ENCODE measurements around the gene ZFYVE21.

ZFYVE21 gene
- total RNA-seq, result 5.0 to 25.5 (median 15.6) reads per million in 9 experiments

DNA sequence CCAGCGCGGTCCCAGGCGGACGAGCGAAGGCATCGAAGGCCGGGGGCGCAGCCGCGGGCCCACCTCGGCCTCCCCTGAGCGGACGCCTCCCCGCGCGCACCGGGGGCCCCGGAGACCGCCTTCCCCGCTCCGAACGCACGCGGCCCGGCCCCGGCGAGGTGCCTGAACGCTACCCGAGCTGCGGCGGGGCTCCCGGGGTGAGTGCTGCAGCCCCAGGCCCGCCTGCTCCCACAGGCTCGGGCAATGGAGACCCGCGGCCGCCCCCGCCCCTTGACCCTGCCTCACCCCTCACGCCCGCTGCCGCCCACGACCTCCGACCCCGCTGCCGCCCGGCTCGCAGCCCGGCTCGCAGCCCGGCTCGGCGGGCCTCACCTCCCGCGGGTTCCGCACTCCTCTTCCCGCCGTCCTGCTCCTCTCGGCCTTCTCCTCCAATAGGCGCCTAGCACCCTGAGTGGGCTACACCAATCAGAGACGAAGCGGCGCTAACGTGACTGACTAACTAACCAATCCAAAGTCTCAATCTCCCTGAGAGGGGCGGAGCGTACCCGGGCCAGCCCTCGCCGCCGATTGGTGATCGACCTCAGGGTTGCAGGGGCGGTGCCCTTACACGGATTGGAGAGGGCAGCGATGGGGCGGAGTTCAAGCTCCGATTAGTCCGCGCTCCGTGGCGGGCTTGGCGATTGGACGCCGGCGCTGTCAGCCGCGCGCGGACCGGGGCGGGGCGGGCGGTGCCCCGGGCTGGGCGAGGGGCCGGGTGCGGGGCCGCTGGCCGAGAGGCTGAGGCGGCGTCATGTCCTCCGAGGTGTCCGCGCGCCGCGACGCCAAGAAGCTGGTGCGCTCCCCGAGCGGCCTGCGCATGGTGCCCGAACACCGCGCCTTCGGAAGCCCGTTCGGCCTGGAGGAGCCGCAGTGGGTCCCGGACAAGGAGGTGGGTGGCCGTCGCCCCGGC lies at the start of gene ZFYVE21, which contains the start of gene XRCC3:
Gene ZFYVE21, plus strand, starts transcription at position 759 of the 949 bp plus-strand sequence. Its CDS starts 32 bp downstream, at position 791.
Gene XRCC3, minus strand, starts transcription at position 400 of the 949 bp plus-strand sequence. CDS start 4,364 bp downstream, outside the sequence.
- Mint-ChIP-seq H3K36me3 (ENCODE audit: insufficient read depth) (peaks cover 5% of the 10 kb centered on the region), H3K27ac (peak within 1 kb of the TSS; percentile 92 to 94), H3K4me1 (ENCODE audit: low read depth in 2 of 2) (peaks cover 31 to 36% of the 10 kb centered on the region in 2 donors), H3K27me3 (no peaks in the 10 kb centered on the region), H3K4me3 (peak within 1 kb of the TSS; percentile 88 to 93), H3K9me3 (no peaks in the 10 kb centered on the region)
- DNase-seq (peak; percentile 99 to 100 (median 99)), ATAC-seq (replicated peaks) (peak; percentile 91)

DNA sequence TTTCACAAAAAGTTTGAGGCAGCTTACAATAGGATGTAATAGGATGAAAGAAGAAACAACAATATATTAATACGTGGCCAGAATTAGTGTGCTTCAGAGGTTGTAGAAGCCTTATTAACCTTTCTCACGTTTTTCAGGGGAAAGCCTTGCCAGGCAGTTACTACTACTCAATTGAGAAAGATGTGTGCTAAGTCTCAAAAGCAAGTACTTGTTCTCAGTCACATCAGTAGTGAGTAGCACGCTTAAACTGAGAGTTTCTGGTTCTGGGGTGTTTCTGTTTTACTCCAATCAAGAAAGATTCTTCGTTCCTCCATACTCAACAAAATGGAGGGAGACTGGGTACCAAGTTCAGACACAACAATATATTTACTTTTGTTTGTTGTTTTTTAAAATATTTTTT lies 47.9 kb upstream of the ZFYVE21 start:
- Mint-ChIP-seq H3K36me3 (ENCODE audit: insufficient read depth) (peaks cover 91% of the 10 kb centered on the region), H3K9me3 (no peaks in the 10 kb centered on the region), H3K27me3 (no peaks in the 10 kb centered on the region), H3K4me3 (no peak overlapping the region), H3K4me1 (ENCODE audit: low read depth in 2 of 2) (peaks cover 0 to 4% of the 10 kb centered on the region in 2 donors), H3K27ac (no peak overlapping the region)
- ATAC-seq (replicated peaks) (no peak), DNase-seq (no peak)

DNA sequence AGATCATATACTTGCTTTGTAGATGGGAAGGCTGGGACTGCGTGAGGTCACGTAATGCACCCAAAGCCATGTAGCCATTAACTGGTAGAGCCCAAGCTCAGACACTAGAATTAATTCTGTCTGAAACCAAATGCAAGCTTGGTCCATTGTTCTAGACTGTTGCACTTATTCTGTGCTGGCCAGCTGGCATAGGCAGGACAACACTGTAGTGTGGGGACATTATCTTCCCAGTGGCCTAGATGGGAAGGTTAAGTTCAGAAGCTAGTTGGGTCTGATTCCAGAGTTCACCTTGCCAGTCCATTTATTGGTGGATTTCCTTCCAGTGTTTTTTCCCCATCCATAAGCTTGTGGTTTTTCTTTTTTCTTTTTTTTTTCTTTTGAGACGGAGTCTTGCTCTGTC lies 47.5 kb upstream of the ZFYVE21 start:
- no peaks in the 10 kb centered on the region for H3K27me3 Mint-ChIP-seq
- peaks cover 0 to 4% of the 10 kb centered on the region in 2 donors for H3K4me1 Mint-ChIP-seq (ENCODE audit: low read depth in 2 of 2)
- no peak for ATAC-seq (replicated peaks)
- peaks cover 92% of the 10 kb centered on the region for H3K36me3 Mint-ChIP-seq (ENCODE audit: insufficient read depth)
- no peaks in the 10 kb centered on the region for H3K9me3 Mint-ChIP-seq
- no peak for DNase-seq
- H3K4me3 Mint-ChIP-seq, result no peak overlapping the region
- no peak overlapping the region for H3K27ac Mint-ChIP-seq

DNA sequence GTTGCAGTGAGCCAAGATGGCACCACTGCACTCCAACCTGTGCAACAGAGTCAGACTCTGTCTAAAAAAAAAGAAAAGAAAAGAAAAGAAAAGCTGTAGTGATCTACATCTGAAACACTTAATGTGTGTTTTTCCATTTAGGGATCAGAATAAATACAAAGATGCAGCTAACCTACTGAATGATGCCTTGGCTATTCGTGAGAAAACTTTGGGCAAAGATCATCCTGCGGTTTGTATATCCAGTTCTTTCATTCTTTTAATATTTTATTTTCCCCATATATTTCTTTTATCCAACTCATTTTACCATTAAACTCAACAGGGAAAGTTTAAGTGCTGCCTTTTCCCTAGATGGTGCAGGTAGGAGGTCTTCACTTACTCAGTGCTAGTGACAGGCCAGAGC lies 46.2 kb upstream of the ZFYVE21 start:
- Mint-ChIP-seq H3K27me3 (no peaks in the 10 kb centered on the region), H3K36me3 (ENCODE audit: insufficient read depth) (peaks cover 92% of the 10 kb centered on the region), H3K9me3 (no peaks in the 10 kb centered on the region), H3K4me1 (ENCODE audit: low read depth in 2 of 2) (peaks cover 0 to 4% of the 10 kb centered on the region in 2 donors), H3K27ac (no peak overlapping the region), H3K4me3 (no peak overlapping the region)
- DNase-seq (no peak), ATAC-seq (replicated peaks) (no peak)

DNA sequence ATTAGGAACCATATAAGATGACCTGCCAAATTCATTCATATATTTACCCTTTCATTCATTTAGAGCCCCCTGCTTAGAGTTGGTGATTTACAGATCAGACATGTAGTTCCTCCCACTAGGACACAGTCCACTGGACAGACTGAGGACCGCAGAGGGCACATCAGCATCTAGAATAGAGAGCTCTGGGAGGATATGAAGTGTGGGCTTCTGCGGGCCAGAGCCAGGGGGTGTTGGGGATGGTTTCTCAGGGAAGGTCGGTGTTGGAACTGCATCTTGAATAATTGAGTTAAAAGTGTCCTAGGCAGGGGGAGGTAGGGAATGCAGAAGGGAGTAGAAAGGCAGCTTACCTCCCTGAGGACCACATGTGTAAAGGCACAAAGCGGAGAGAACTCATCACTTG lies 43.7 kb upstream of the ZFYVE21 start:
- Mint-ChIP-seq H3K27me3 (no peaks in the 10 kb centered on the region), H3K27ac (peak overlapping the region in 1 of 2 donors; percentile 33), H3K9me3 (no peaks in the 10 kb centered on the region), H3K4me3 (no peak overlapping the region), H3K4me1 (ENCODE audit: low read depth in 2 of 2) (peaks cover 0 to 1% of the 10 kb centered on the region in 2 donors), H3K36me3 (ENCODE audit: insufficient read depth) (peaks cover 90% of the 10 kb centered on the region)
- DNase-seq (no peak), ATAC-seq (replicated peaks) (no peak)

DNA sequence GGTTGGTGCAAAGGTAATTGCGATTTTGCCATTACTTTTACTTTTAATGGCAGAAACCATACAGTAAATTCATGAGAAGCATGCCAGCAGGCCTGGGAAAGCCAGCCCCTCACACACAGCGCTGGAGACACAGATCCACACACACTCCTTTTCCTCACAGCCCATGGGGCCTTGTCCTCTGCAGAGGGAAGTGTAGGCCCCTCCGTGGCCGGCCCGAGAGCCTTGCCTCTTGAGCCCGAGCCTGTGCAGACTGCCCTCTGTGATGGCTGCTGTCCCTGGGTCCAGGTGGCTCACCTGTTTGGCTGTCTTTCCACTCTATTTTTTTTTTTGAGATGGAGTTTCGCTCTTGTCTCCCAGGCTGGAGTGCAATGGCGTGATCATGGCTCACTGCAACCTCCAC lies 39.7 kb upstream of the ZFYVE21 start:
- no peaks in the 10 kb centered on the region for H3K9me3 Mint-ChIP-seq
- DNase-seq (no peak), ATAC-seq (replicated peaks) (no peak)
- H3K27me3 Mint-ChIP-seq, result no peaks in the 10 kb centered on the region
- peaks cover 95% of the 10 kb centered on the region for H3K36me3 Mint-ChIP-seq (ENCODE audit: insufficient read depth)
- peak overlapping the region in 1 of 2 donors; percentile 53 for H3K27ac Mint-ChIP-seq
- H3K4me3 Mint-ChIP-seq, result no peak overlapping the region
- H3K4me1 Mint-ChIP-seq (ENCODE audit: low read depth in 2 of 2), result peaks cover 0 to 3% of the 10 kb centered on the region in 2 donors

DNA sequence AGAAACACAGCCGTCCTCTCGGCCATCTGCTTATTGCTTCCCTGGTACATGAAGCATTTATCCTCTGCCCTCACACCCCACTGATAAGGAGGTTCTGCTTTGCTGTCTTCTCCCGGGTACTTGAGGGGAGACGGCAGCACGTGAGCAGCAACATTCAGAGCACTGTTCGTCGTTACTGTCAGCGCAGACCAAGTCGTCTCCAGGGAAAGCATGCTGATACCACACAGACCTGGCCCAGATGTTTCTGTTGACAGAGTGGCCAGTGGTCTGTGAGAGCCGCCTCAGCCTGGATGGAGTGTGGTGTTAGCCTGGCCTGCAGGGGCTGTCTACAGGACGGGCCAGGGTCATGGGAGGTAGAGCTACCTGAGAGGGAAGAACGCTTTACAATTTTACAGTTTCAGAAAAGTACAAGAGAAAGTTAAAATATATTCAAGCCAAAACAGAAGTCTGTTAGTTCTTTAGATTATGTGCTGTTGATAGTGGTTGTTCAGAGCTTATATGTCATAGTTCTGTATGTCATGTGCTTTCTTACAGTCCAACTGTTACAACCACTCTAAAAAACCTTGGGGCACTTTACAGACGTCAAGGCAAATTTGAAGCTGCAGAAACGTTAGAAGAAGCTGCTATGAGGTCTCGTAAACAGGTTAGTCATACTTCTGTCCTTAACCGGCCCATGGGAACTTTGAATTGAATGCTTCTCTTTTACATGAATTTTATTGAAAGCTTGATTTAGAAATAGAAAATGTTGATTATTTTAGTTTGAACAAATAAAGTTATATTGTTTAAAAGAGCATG lies 38.5 kb upstream of the ZFYVE21 start:
- Mint-ChIP-seq H3K4me3 (no peak overlapping the region), H3K27ac (peak overlapping the region; percentile 11 to 36), H3K4me1 (ENCODE audit: low read depth in 2 of 2) (peaks cover 0 to 3% of the 10 kb centered on the region in 2 donors), H3K9me3 (no peaks in the 10 kb centered on the region), H3K27me3 (no peaks in the 10 kb centered on the region), H3K36me3 (ENCODE audit: insufficient read depth) (peaks cover 95% of the 10 kb centered on the region)
- DNase-seq, result no peak
- ATAC-seq (replicated peaks), result no peak

DNA sequence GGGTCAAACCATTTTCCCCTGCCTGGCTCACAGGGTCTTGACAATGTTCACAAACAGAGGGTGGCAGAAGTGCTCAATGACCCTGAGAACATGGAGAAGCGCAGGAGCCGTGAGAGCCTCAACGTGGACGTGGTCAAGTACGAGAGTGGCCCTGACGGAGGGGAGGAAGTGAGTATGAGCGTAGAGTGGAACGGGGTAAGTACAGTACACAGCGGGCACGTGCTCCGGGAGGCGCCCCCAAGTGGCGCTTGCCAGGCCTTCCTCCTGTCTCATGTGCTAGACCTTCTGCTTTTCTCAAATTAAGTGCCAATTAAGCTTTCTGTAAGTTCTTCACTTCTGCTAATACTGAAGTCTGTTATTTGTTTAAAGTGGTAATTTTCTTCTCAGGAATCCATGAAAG lies 36.3 kb upstream of the ZFYVE21 start:
- ATAC-seq (replicated peaks) (peak; percentile 71), DNase-seq (peak in 1 of 3 experiments; percentile 10)
- H3K27me3 Mint-ChIP-seq, result no peaks in the 10 kb centered on the region
- peaks cover 0 to 3% of the 10 kb centered on the region in 2 donors for H3K4me1 Mint-ChIP-seq (ENCODE audit: low read depth in 2 of 2)
- peaks cover 96% of the 10 kb centered on the region for H3K36me3 Mint-ChIP-seq (ENCODE audit: insufficient read depth)
- no peak overlapping the region for H3K4me3 Mint-ChIP-seq
- peak overlapping the region in 1 of 2 donors; percentile 39 for H3K27ac Mint-ChIP-seq
- H3K9me3 Mint-ChIP-seq, result no peaks in the 10 kb centered on the region

DNA sequence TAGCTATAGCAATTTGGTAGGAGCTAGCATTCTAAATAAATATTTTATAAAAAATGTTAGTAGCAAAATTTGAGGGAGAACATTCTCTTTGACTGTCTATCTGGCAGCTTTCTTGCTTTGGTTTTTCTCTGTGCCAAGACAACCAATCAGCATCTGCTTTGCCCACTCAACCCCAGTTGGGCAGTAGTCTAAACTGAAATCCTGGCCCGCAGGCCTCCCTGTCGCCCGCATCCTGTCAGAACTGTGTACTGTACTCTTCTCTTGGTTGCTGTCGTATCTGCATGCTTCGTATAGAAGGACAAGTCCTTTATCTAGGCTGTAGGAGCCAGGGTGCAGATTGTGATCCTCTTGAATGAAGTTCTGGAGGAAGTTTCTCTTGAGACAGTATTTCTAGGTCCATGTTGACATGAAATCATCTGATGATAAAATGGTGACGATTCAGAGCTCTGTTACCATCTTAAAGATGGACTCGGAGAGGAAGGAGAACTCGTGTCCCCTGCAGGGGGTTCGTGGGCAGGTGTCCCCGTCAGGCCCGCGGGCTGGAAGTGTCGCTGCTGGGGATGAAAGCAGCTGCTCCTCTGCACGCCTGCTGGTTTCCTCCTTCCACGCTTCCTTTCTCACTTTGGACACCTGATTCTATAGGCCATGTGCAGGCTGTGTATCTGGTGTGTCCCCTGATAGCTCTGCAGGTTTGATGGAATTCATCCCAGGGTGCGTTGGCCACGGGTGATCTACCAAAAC lies 34.9 kb upstream of the ZFYVE21 start:
- peaks cover 0 to 3% of the 10 kb centered on the region in 2 donors for H3K4me1 Mint-ChIP-seq (ENCODE audit: low read depth in 2 of 2)
- DNase-seq (no peak), ATAC-seq (replicated peaks) (no peak)

DNA sequence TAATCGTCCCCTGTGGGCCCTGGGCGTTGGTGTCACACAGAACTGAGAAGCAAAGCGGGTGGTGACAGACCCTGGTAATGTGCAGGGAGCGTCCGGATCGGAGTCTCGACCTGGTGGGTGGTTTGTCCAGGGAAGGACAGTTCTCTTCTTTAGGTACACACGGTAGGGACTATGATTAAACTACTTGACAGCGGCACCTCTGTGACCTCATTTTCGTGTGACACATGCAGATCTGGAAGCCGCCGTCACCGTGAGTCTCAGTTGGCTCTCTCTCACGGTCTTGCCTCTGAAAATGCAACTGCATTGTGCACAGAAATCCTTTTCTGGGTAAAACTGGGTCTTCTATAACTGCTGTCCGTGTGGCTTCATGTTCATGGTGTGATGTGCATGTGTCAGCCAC lies 32.5 kb upstream of the ZFYVE21 start:
- no peaks in the 10 kb centered on the region for H3K9me3 Mint-ChIP-seq
- peaks cover 96% of the 10 kb centered on the region for H3K36me3 Mint-ChIP-seq (ENCODE audit: insufficient read depth)
- DNase-seq, result no peak
- H3K27me3 Mint-ChIP-seq, result no peaks in the 10 kb centered on the region
- no peak overlapping the region for H3K4me3 Mint-ChIP-seq
- no peaks in the 10 kb centered on the region for H3K4me1 Mint-ChIP-seq (ENCODE audit: low read depth in 2 of 2)
- no peak overlapping the region for H3K27ac Mint-ChIP-seq
- ATAC-seq (replicated peaks), result no peak

More for the DNA sequence above, 34.9 kb upstream of the ZFYVE21 start:
- H3K36me3 Mint-ChIP-seq (ENCODE audit: insufficient read depth), result peaks cover 94% of the 10 kb centered on the region
- no peaks in the 10 kb centered on the region for H3K9me3 Mint-ChIP-seq
- H3K27ac Mint-ChIP-seq, result no peak overlapping the region
- no peak overlapping the region for H3K4me3 Mint-ChIP-seq
- H3K27me3 Mint-ChIP-seq, result no peaks in the 10 kb centered on the region

DNA sequence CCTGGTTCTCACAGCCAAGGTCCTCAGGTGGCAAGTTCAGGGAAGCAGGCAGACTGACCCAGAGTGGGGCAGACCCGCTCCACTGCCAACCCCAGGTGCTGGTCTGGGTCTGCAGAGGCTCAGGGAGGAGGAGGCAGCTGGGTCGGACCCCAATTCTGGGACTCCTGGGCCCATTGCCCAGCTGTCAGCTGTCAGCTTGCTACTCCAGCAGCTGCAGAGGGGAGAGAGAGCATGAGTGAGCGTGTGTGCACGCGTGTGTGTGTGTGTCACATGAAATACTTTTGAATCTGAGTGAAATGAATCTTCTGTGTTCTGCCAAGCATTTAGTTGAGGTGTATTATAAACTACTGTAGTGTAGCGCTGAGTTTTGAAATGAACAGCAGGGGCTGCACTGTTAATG lies 31.1 kb upstream of the ZFYVE21 start:
- H3K27me3 Mint-ChIP-seq, result no peaks in the 10 kb centered on the region
- peaks cover 1% of the 10 kb centered on the region in 2 donors for H3K4me1 Mint-ChIP-seq (ENCODE audit: low read depth in 2 of 2)
- H3K27ac Mint-ChIP-seq, result peak overlapping the region in 1 of 2 donors; percentile 31
- no peak for DNase-seq
- H3K4me3 Mint-ChIP-seq, result no peak overlapping the region
- peaks cover 92% of the 10 kb centered on the region for H3K36me3 Mint-ChIP-seq (ENCODE audit: insufficient read depth)
- no peaks in the 10 kb centered on the region for H3K9me3 Mint-ChIP-seq
- no peak for ATAC-seq (replicated peaks)

DNA sequence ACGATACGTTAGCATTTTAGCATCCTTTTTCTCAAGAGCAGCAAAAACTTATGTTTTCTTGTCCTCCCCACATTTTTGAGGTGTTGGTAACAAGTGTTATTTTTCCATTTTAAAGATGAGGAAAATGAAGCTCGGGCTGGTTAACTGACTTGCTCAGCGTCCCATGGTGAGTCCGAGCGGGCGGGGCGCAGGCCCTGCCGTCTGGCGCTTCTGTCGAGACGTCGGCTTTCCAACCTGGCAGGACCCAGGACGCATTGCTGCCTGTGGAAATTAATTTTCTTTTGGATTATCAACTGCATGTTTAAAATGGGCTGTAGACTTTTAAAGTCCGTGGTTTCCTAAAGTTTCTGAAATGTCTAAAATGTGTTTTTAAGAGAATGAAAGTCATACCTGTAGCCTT lies 30.7 kb upstream of the ZFYVE21 start:
- peaks cover 88% of the 10 kb centered on the region for H3K36me3 Mint-ChIP-seq (ENCODE audit: insufficient read depth)
- no peaks in the 10 kb centered on the region for H3K9me3 Mint-ChIP-seq
- ATAC-seq (replicated peaks) (no peak), DNase-seq (no peak)
- H3K27me3 Mint-ChIP-seq, result no peaks in the 10 kb centered on the region
- H3K4me3 Mint-ChIP-seq, result no peak overlapping the region
- H3K27ac Mint-ChIP-seq, result peak overlapping the region in 1 of 2 donors; percentile 31
- peaks cover 1 to 3% of the 10 kb centered on the region in 2 donors for H3K4me1 Mint-ChIP-seq (ENCODE audit: low read depth in 2 of 2)

All from effector memory CD8-positive, alpha-beta T cell (primary cell).